WERI-Rb-1 (cell line): Measurements from ENCODE around the gene OR51A7.
"Not testable (repeated sequence)": the region's sequence is repeated elsewhere in the genome, so short reads cannot be mapped to it uniquely, and the experiment has no call there.

Experiments used
- DNase-seq: peaks from one replicate; pipeline ENCODE4 v3.0.0-alpha.2; 2020
- H3K27ac ChIP-seq: fragments of 250-450 bp; sonication (Bioruptor Pico); 2 replicates; pipeline ENCODE4 v1.5.1; 2020; ENCODE audit warnings: mild to moderate bottlenecking, moderate library complexity
- H3K27me3 ChIP-seq: fragments of 250-450 bp; sonication (Bioruptor Pico); 2 replicates; pipeline ENCODE4 v1.5.1; 2021; ENCODE audit warnings: mild to moderate bottlenecking, low read depth, moderate library complexity; ENCODE audit not compliant: insufficient read depth, severe bottlenecking
- H3K36me3 ChIP-seq: fragments of 250-450 bp; sonication (Bioruptor Pico); 2 replicates; pipeline ENCODE4 v1.5.1; 2020; ENCODE audit warnings: mild to moderate bottlenecking, moderate library complexity
- H3K4me3 ChIP-seq: 2 replicates; pipeline ENCODE4 v1.5.1; 2011; ENCODE audit warnings: low read depth, mild to moderate bottlenecking, control low read depth, low read length
- H3K9me3 ChIP-seq: fragments of 250-450 bp; sonication (Bioruptor Pico); 2 replicates; pipeline ENCODE4 v1.5.1; 2021; ENCODE audit warnings: mild to moderate bottlenecking, moderate library complexity; ENCODE audit not compliant: severe bottlenecking
- CTCF ChIP-seq: IDR thresholded peaks from 2 replicates; pipeline ENCODE4 v1.5.1; 2011; ENCODE audit warnings: low read depth, mild to moderate bottlenecking, control low read depth, inconsistent platforms, low read length

OR51A7 gene

DNA sequence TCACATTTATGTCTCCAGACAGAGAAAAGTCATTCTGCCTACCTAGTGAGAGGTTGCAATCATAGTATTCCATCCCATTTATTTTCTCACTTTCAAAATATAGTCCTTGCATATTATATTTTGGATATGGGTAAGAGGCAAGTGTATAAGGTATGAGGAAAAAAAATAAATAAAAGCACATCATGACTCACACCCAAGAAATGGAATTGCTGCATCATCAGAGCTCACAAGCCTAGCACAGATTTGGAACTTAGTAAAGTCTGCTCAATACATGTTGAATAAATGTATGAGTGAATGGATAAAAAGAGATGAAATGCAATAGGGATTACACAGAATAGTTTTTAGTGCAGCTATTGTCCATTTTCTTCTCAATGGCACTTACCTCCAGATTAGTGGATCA, 23.0 kb downstream of the OR51A7 start:
- Histone ChIP-seq H3K36me3 (no peaks in the 10 kb centered on the region), H3K27ac (no peak overlapping the region), H3K4me3 (no peak overlapping the region), H3K27me3 (peaks cover 43% of the 10 kb centered on the region), H3K9me3 (no peaks in the 10 kb centered on the region)
- TF ChIP-seq CTCF = no peak
- no peak for DNase-seq

- H3K4me3 ChIP-seq = no peak overlapping the region
- TF ChIP-seq CTCF = no peak
- no peaks in the 10 kb centered on the region for H3K9me3 ChIP-seq
- DNase-seq = no peak
- peaks cover 35% of the 10 kb centered on the region for H3K27me3 ChIP-seq
- no peaks in the 10 kb centered on the region for H3K36me3 ChIP-seq
- no peak overlapping the region for H3K27ac ChIP-seq
Observed at GRCh38 chr11:4932751-4933150, 29.2 kb downstream of the OR51A7 start.

GRCh38 chr11:4936745-4937144, 33.2 kb downstream of the OR51A7 start:
- no peaks in the 10 kb centered on the region for H3K36me3 ChIP-seq
- H3K9me3 ChIP-seq = no peaks in the 10 kb centered on the region
- H3K27me3 ChIP-seq = peaks cover 38% of the 10 kb centered on the region
- no peak for TF ChIP-seq CTCF
- H3K27ac ChIP-seq = no peak overlapping the region
- no peak for DNase-seq
- H3K4me3 ChIP-seq = no peak overlapping the region

GRCh38 chr11:4947505-4947904, 43.9 kb downstream of the OR51A7 start, which contains the start of gene OR51A4:
Gene OR51A4 (minus strand): TSS chr11:4947605. CDS start chr11:4947100, 505 bp downstream.
- Histone ChIP-seq H3K27ac (no peak within 1 kb of the TSS), H3K27me3 (peaks cover 8% of the 10 kb centered on the region), H3K9me3 (no peaks in the 10 kb centered on the region), H3K4me3 (no peak within 1 kb of the TSS), H3K36me3 (no peaks in the 10 kb centered on the region)
- TF ChIP-seq CTCF = no peak
- no peak for DNase-seq

- H3K27ac ChIP-seq, H3K36me3 ChIP-seq, DNase-seq, H3K9me3 ChIP-seq, H3K4me3 ChIP-seq: not testable (repeated sequence)
- H3K27me3 ChIP-seq = peaks cover 12% of the 10 kb centered on the region
Observed at GRCh38 chr11:4955613-4956012, 52.0 kb downstream of the OR51A7 start, which contains the start of gene OR51A2. Gene OR51A2 (minus strand): TSS chr11:4955713. CDS start chr11:4955713, 0 bp downstream.

DNA sequence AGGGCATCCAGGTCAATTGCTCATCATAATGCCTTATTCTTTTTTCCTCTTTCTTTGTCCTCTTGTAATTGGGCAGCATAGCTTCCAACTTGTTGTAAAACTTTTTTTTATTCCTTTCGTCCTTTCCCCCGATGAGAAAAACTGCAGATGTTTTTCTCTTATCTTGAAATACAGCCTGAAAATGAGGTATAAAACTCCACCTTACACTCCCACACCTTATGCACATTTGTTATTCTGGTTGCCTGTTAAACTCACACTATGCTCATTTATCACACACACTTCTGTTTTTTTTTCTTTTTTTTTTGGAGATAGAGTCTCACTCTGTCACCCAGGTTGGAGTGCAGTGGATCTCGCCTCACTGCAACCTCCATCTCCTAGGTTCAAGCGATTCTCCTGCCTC, 53.8 kb downstream of the OR51A7 start:
- no peaks in the 10 kb centered on the region for H3K36me3 ChIP-seq
- DNase-seq = no peak
- peaks cover 25% of the 10 kb centered on the region for H3K27me3 ChIP-seq
- H3K4me3 ChIP-seq = no peak overlapping the region
- H3K9me3 ChIP-seq = no peaks in the 10 kb centered on the region
- no peak for TF ChIP-seq CTCF
- H3K27ac ChIP-seq = no peak overlapping the region
